ENCODE data around the gene HSPA13.

DNA sequence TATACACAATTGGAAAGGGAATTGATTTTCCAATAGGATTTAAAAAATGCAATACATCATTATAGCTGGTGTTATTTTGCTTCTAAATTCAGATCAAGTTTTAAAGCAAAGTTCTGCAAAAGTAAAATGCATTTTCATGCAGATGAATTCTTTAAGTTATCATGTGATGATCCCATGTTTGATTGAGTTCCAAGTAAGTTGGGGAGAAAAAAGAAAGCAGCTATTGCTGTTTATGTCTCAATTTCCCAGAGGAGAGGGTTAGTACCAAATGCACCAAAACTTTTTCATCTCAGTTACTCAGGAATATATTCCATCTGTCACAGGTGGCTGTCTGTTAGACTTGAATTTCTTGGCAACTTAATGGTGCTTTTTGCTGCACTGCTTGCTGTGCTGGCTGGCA lies 29.7 kb downstream of the HSPA13 start:
- TF ChIP-seq PRDM4 (tag by site-specific recombination; IDR thresholded peaks at IDR 0.05) (no peak), CTCF (tag by site-specific recombination; IDR thresholded peaks at IDR 0.05) (no peak), TCF7L2 (IDR thresholded peaks at IDR 0.05; ENCODE audit: borderline replicate concordance, low read depth, low read length) (no peak), ZNF335 (tag by site-specific recombination; conservative IDR thresholded peaks at IDR 0.05) (no peak), REST (tag by site-specific recombination; IDR thresholded peaks at IDR 0.05) (no peak)

Measured in HEK293 (cell line).